Stimulated activated CD4-positive, alpha-beta T cell treated with anti-CD3 and anti-CD28 coated beads, Interleukin-2, amount 100 ng/mL, for 48 hours (primary cell): ENCODE measurements around the gene TMED6.

Experiments
- DNase-seq, 2 donors: peaks; one replicate each; pipeline ENCODE4 v3.0.0-alpha.2; 2020

Gene TMED6

GRCh38 chr16:69350536-69351133, 951 bp downstream of the TMED6 start:
- DNase-seq, result no peak

GRCh38 chr16:69349536-69349935, 2.0 kb downstream of the TMED6 start:
- DNase-seq, result no peak

GRCh38 chr16:69348222-69348621, 3.4 kb downstream of the TMED6 start:
- DNase-seq, result no peak

GRCh38 chr16:69346683-69347082, 4.9 kb downstream of the TMED6 start:
- no peak for DNase-seq

- no peak for DNase-seq
Observed at GRCh38 chr16:69345923-69346322, 5.7 kb downstream of the TMED6 start.

GRCh38 chr16:69344171-69344570, 7.4 kb downstream of the TMED6 start:
- no peak for DNase-seq

- peak in 1 of 2 donors; percentile 20 for DNase-seq
Observed at GRCh38 chr16:69340095-69340644, 11.4 kb downstream of the TMED6 start.

GRCh38 chr16:69339289-69340094, 12.1 kb downstream of the TMED6 start, which contains the start of the genes COG8 and NIP7:
Gene COG8 (minus strand): TSS chr16:69339564. CDS start chr16:69339552, 12 bp downstream.
Gene NIP7 (plus strand): TSS chr16:69339772. CDS start chr16:69339830, 58 bp downstream.
- peak; percentile 88 for DNase-seq

GRCh38 chr16:69338557-69339288, 12.9 kb downstream of the TMED6 start:
- DNase-seq, result peak in 1 of 2 donors; percentile 52

GRCh38 chr16:69334696-69335095, 16.9 kb downstream of the TMED6 start:
- DNase-seq, result no peak

GRCh38 chr16:69330286-69331109, 21.1 kb downstream of the TMED6 start, which contains the start of gene PDF:
Gene PDF (minus strand): TSS chr16:69330588. CDS start chr16:69330570, 18 bp downstream.
- DNase-seq, result peak; percentile 76

GRCh38 chr16:69329369-69330285, 22.0 kb downstream of the TMED6 start:
- DNase-seq, result peak in 1 of 2 donors; percentile 41

GRCh38 chr16:69328854-69329316, 22.7 kb downstream of the TMED6 start:
- no peak for DNase-seq

GRCh38 chr16:69327585-69328310, 23.8 kb downstream of the TMED6 start:
- no peak for DNase-seq

- DNase-seq, result no peak
Observed at GRCh38 chr16:69326172-69326873, 25.3 kb downstream of the TMED6 start.

GRCh38 chr16:69325784-69326171, 25.8 kb downstream of the TMED6 start:
- DNase-seq, result no peak

- no peak for DNase-seq
Observed at GRCh38 chr16:69324585-69325253, 26.9 kb downstream of the TMED6 start.

GRCh38 chr16:69324013-69324531, 27.5 kb downstream of the TMED6 start:
- no peak for DNase-seq

GRCh38 chr16:69323415-69323814, 28.2 kb downstream of the TMED6 start:
- no peak for DNase-seq
